ENCODE results near the gene KRT76.

The KRT76 gene

DNA sequence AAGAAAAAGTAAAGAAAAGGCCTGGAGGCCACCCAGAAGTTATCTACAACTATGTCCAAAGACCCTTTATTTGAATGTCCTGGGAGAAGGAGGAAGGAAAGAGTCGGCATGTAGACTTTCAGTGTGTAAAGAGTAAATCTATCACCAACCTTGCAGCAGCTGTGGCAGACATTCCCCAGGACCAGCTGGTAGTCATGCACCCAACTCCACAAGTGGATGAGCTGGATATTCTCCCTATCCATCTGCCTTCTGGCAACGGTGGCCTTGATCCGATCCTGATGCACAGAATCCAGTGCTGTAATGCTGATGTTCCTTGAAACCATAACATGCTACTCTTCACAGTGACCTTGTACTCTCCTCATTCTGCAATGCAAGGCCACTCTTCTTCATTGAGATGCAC lies 27.3 kb downstream of the KRT76 start:
- Histone ChIP-seq H3K27ac (ENCODE audit: low read depth, low read length) (no peak overlapping the region), H3K4me3 (ENCODE audit: low read depth in 1 of 2, low read length in 2 of 2) (no peak overlapping the region), H3K9me3 (ENCODE audit: low read length) (no peaks in the 10 kb centered on the region), H3K36me3 (ENCODE audit: insufficient read depth, low read length) (no peaks in the 10 kb centered on the region), H3K9ac (ENCODE audit: low read length) (no peak overlapping the region), H3K4me1 (ENCODE audit: insufficient read depth, low read length) (no peaks in the 10 kb centered on the region), H3K27me3 (ENCODE audit: control insufficient read depth in 1 of 2, insufficient read depth in 2 of 2, low read length in 2 of 2) (peaks cover 0 to 2% of the 10 kb centered on the region in 2 donors)

- no peak overlapping the region for H3K27ac ChIP-seq (ENCODE audit: low read depth, low read length)
- H3K9me3 ChIP-seq (ENCODE audit: low read length) = no peaks in the 10 kb centered on the region
- no peaks in the 10 kb centered on the region for H3K36me3 ChIP-seq (ENCODE audit: insufficient read depth, low read length)
- no peaks in the 10 kb centered on the region for H3K27me3 ChIP-seq (ENCODE audit: control insufficient read depth in 1 of 2, insufficient read depth in 2 of 2, low read length in 2 of 2)
- H3K4me1 ChIP-seq (ENCODE audit: insufficient read depth, low read length) = no peaks in the 10 kb centered on the region
- H3K9ac ChIP-seq (ENCODE audit: low read length) = no peak overlapping the region
- H3K4me3 ChIP-seq (ENCODE audit: low read depth in 1 of 2, low read length in 2 of 2) = no peak overlapping the region
Observed at GRCh38 chr12:52748578-52748977, 28.6 kb downstream of the KRT76 start.

DNA sequence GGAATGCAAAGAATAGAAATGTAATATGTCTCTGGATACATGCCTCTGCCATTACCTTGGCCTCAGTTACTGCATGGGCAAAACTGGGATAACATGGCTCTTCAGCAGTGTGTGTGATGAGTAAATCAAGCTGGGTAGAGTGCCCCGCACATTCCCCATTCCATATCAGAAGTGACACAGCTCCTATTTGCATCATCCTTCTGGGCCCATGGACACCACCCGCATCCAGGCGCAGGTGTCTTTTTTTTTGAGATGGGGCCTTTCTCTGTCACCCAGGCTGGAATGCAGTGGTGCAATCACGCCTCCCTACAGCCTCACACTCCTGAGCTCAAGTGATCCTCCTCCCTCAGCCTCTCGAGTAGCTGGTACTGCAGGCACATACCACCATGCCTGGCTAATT lies 31.6 kb downstream of the KRT76 start:
- H3K27ac ChIP-seq (ENCODE audit: low read depth, low read length) = no peak overlapping the region
- H3K4me1 ChIP-seq (ENCODE audit: insufficient read depth, low read length) = no peaks in the 10 kb centered on the region
- H3K9me3 ChIP-seq (ENCODE audit: low read length) = no peaks in the 10 kb centered on the region
- no peak overlapping the region for H3K9ac ChIP-seq (ENCODE audit: low read length)
- no peaks in the 10 kb centered on the region for H3K36me3 ChIP-seq (ENCODE audit: insufficient read depth, low read length)
- no peak overlapping the region for H3K4me3 ChIP-seq (ENCODE audit: low read depth in 1 of 2, low read length in 2 of 2)
- peaks cover 0 to 10% of the 10 kb centered on the region in 2 donors for H3K27me3 ChIP-seq (ENCODE audit: control insufficient read depth in 1 of 2, insufficient read depth in 2 of 2, low read length in 2 of 2)

- Histone ChIP-seq H3K36me3 (ENCODE audit: insufficient read depth, low read length) (no peaks in the 10 kb centered on the region), H3K4me3 (ENCODE audit: low read depth in 1 of 2, low read length in 2 of 2) (no peak overlapping the region), H3K4me1 (ENCODE audit: insufficient read depth, low read length) (no peaks in the 10 kb centered on the region), H3K9ac (ENCODE audit: low read length) (no peak overlapping the region), H3K9me3 (ENCODE audit: low read length) (no peaks in the 10 kb centered on the region), H3K27ac (ENCODE audit: low read depth, low read length) (no peak overlapping the region), H3K27me3 (ENCODE audit: control insufficient read depth in 1 of 2, insufficient read depth in 2 of 2, low read length in 2 of 2) (peaks cover 0 to 10% of the 10 kb centered on the region in 2 donors)
Observed at GRCh38 chr12:52744493-52745156, 32.5 kb downstream of the KRT76 start.

DNA sequence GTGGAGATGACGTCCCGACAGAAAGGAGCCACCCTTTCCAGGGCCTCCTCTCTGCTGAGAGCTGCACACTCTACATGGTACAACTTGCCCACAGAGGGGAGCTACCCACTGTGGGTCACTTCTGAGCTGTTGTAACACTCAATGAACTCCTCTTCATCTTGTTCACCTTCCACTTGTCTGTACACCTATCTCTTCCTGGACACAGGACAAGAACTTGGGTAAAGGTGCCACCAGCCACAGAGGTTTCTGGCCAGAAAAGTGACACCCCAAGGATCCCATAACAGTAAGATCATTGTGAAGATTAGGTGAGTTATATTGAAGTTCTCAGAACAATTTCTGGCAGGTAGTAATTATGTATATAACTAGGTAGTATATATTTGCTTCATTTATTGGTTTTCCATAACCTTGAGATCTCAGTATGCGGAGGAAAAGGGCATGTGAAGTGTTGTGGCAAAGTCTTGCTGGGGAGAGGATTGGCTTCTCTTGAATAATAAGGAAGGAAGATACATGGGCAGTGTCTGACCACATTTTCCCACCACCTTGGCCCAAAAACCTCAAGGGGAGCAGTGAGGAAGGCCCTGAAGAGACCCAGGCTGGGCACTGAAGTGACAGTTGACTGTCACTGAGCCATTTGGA lies 34.2 kb downstream of the KRT76 start:
- Histone ChIP-seq H3K4me1 (ENCODE audit: insufficient read depth, low read length) (no peaks in the 10 kb centered on the region), H3K27ac (ENCODE audit: low read depth, low read length) (no peak overlapping the region), H3K36me3 (ENCODE audit: insufficient read depth, low read length) (no peaks in the 10 kb centered on the region), H3K4me3 (ENCODE audit: low read depth in 1 of 2, low read length in 2 of 2) (no peak overlapping the region), H3K27me3 (ENCODE audit: control insufficient read depth in 1 of 2, insufficient read depth in 2 of 2, low read length in 2 of 2) (peaks cover 0 to 10% of the 10 kb centered on the region in 2 donors), H3K9ac (ENCODE audit: low read length) (no peak overlapping the region), H3K9me3 (ENCODE audit: low read length) (no peaks in the 10 kb centered on the region)

DNA sequence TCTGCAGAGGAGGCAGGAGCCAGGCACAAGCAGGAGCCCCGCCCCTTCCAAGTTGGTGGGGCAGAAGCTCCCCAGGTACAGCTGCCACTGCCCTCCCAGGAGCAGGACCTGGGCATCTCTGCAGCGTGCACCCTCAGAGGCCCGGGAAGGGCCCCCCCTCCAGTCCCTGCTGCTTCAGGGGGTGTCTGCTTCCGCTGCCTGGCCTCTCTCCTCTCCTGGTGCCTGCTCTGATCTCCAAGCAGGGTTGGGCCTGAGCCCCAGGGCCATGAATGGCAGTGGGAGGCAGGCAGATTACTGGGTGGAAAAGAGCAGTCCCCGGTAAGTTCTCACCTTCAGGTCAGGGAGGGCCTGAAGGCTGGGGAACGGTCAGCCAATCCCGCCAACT lies 35.0 kb downstream of the KRT76 start:
- H3K4me3 ChIP-seq (ENCODE audit: low read depth in 1 of 2, low read length in 2 of 2) = no peak overlapping the region
- H3K27ac ChIP-seq (ENCODE audit: low read depth, low read length) = no peak overlapping the region
- H3K36me3 ChIP-seq (ENCODE audit: insufficient read depth, low read length) = no peaks in the 10 kb centered on the region
- no peaks in the 10 kb centered on the region for H3K9me3 ChIP-seq (ENCODE audit: low read length)
- no peak overlapping the region for H3K9ac ChIP-seq (ENCODE audit: low read length)
- H3K4me1 ChIP-seq (ENCODE audit: insufficient read depth, low read length) = no peaks in the 10 kb centered on the region
- H3K27me3 ChIP-seq (ENCODE audit: control insufficient read depth in 1 of 2, insufficient read depth in 2 of 2, low read length in 2 of 2) = peaks cover 0 to 10% of the 10 kb centered on the region in 2 donors

- Histone ChIP-seq H3K9me3 (ENCODE audit: low read length) (no peaks in the 10 kb centered on the region), H3K4me1 (ENCODE audit: insufficient read depth, low read length) (no peaks in the 10 kb centered on the region), H3K36me3 (ENCODE audit: insufficient read depth, low read length) (no peaks in the 10 kb centered on the region), H3K9ac (ENCODE audit: low read length) (no peak overlapping the region), H3K27ac (ENCODE audit: low read depth, low read length) (no peak overlapping the region), H3K27me3 (ENCODE audit: control insufficient read depth in 1 of 2, insufficient read depth in 2 of 2, low read length in 2 of 2) (peaks cover 0 to 10% of the 10 kb centered on the region in 2 donors), H3K4me3 (ENCODE audit: low read depth in 1 of 2, low read length in 2 of 2) (no peak overlapping the region)
Observed at GRCh38 chr12:52741375-52742195, 35.6 kb downstream of the KRT76 start.

DNA sequence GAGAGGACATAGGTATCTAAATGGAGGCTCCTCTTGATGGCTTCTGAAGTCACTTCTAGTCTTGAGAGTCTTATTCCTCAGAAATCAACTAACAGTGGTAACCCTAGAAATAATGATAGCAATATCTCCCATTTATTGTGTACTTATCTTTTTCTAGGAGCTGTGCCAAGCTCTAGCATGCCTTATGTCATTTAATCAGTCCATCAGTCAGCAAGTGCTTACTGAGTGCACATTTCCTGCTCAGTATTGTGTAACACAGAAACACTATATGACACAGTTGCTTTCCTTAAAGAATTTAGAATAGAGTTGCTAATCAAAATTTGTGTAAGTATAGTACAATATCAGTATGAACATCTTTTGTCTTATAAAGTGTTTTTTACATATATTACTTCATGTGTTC lies 36.6 kb downstream of the KRT76 start:
- H3K27me3 ChIP-seq (ENCODE audit: control insufficient read depth in 1 of 2, insufficient read depth in 2 of 2, low read length in 2 of 2) = peaks cover 0 to 10% of the 10 kb centered on the region in 2 donors
- no peaks in the 10 kb centered on the region for H3K4me1 ChIP-seq (ENCODE audit: insufficient read depth, low read length)
- H3K9ac ChIP-seq (ENCODE audit: low read length) = no peak overlapping the region
- no peaks in the 10 kb centered on the region for H3K36me3 ChIP-seq (ENCODE audit: insufficient read depth, low read length)
- H3K4me3 ChIP-seq (ENCODE audit: low read depth in 1 of 2, low read length in 2 of 2) = no peak overlapping the region
- no peaks in the 10 kb centered on the region for H3K9me3 ChIP-seq (ENCODE audit: low read length)
- H3K27ac ChIP-seq (ENCODE audit: low read depth, low read length) = no peak overlapping the region

- Histone ChIP-seq H3K27ac (ENCODE audit: low read depth, low read length) (no peak overlapping the region), H3K9ac (ENCODE audit: low read length) (no peak overlapping the region), H3K27me3 (ENCODE audit: control insufficient read depth in 1 of 2, insufficient read depth in 2 of 2, low read length in 2 of 2) (peaks cover 0 to 10% of the 10 kb centered on the region in 2 donors), H3K4me3 (ENCODE audit: low read depth in 1 of 2, low read length in 2 of 2) (no peak overlapping the region), H3K36me3 (ENCODE audit: insufficient read depth, low read length) (no peaks in the 10 kb centered on the region), H3K4me1 (ENCODE audit: insufficient read depth, low read length) (no peaks in the 10 kb centered on the region), H3K9me3 (ENCODE audit: low read length) (no peaks in the 10 kb centered on the region)
Observed at GRCh38 chr12:52739963-52740362, 37.2 kb downstream of the KRT76 start.

GRCh38 chr12:52735816-52736632 lies 41.1 kb downstream of the KRT76 start:
- Histone ChIP-seq H3K4me1 (ENCODE audit: insufficient read depth, low read length) (no peaks in the 10 kb centered on the region), H3K27me3 (ENCODE audit: control insufficient read depth in 1 of 2, insufficient read depth in 2 of 2, low read length in 2 of 2) (no peaks in the 10 kb centered on the region), H3K9me3 (ENCODE audit: low read length) (no peaks in the 10 kb centered on the region), H3K9ac (ENCODE audit: low read length) (no peak overlapping the region), H3K36me3 (ENCODE audit: insufficient read depth, low read length) (no peaks in the 10 kb centered on the region), H3K27ac (ENCODE audit: low read depth, low read length) (no peak overlapping the region), H3K4me3 (ENCODE audit: low read depth in 1 of 2, low read length in 2 of 2) (no peak overlapping the region)

DNA sequence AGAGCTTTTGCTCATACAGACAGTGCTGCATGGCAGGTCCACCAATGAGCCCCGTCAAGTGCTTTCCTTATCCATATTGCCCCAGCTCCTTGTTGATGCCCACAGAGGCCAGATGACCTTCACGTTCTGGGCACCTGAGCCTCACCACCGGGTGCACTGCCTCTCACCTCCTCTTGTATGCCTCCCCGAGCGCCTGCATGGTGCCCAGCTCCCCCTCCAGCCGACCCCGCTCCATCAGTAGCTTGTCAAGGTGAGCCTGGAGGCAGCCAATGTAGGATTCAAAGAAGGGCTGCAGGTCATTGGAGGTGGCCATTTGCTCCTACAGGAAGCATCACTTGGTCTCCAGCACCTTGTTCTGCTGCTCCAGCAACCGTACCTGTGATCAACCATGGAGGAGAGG lies 42.0 kb downstream of the KRT76 start:
- H3K36me3 ChIP-seq (ENCODE audit: insufficient read depth, low read length) = no peaks in the 10 kb centered on the region
- H3K9me3 ChIP-seq (ENCODE audit: low read length) = no peaks in the 10 kb centered on the region
- H3K27ac ChIP-seq (ENCODE audit: low read depth, low read length) = no peak overlapping the region
- no peak overlapping the region for H3K4me3 ChIP-seq (ENCODE audit: low read depth in 1 of 2, low read length in 2 of 2)
- H3K9ac ChIP-seq (ENCODE audit: low read length) = no peak overlapping the region
- no peaks in the 10 kb centered on the region for H3K27me3 ChIP-seq (ENCODE audit: control insufficient read depth in 1 of 2, insufficient read depth in 2 of 2, low read length in 2 of 2)
- no peaks in the 10 kb centered on the region for H3K4me1 ChIP-seq (ENCODE audit: insufficient read depth, low read length)

Measured in muscle layer of colon (tissue), 2 donors.